ENCODE measurements around the gene TRAF3IP3.

- TF ChIP-seq EZH2 (IDR thresholded peaks at IDR 0.05; ENCODE audit: borderline replicate concordance, insufficient read depth, low read depth, low read length, poor library complexity, severe bottlenecking) (no peak), CTCF (IDR thresholded peaks at IDR 0.05) (no peak)
Observed at GRCh38 chr1:209720326-209720725, 35.5 kb upstream of the TRAF3IP3 start.
